K562 (cell line): ENCODE measurements around the gene PTTG1IP. TPM values are rescaled to one million over a fixed set of nuclear protein-coding genes. Genes with fewer than 3 reads are reported as not detected.
A peak's percentile ranks its signal among the peaks of the same experiment; 100 is the strongest.

Experiments used
- CBX3 ChIP-seq, 2 experiments: IDR thresholded peaks; 1 replicate in 1 of 2; 2 replicates in 1 of 2; pipeline ENCODE4 v1.6.1; 2012; ENCODE audit warnings: inconsistent platforms in 2 of 2, low read length in 2 of 2, borderline replicate concordance in 1 of 2, control low read depth in 1 of 2
- CHCHD3 ChIP-seq: fragments of 250-450 bp; sonication (Bioruptor Pico); IDR thresholded peaks from 2 replicates; pipeline ENCODE4 v2.1.2; 2022; ENCODE audit warnings: mild to moderate bottlenecking
- CHD1 ChIP-seq: fragments of 200-600 bp; sonication (generic); IDR thresholded peaks from one replicate; pipeline ENCODE4 v1.6.1; 2012; ENCODE audit warnings: mild to moderate bottlenecking, moderate library complexity, low read length, inconsistent platforms
- ILF3 ChIP-seq: fragments of 450-650 bp; IDR thresholded peaks from 2 replicates; pipeline ENCODE4 v1.6.1; 2018; ENCODE audit warnings: antibody characterized with exemption, mild to moderate bottlenecking, moderate library complexity, borderline replicate concordance
- MCM2 ChIP-seq: fragments of 450-650 bp; IDR thresholded peaks from 2 replicates; pipeline ENCODE4 v1.6.1; 2017; ENCODE audit warnings: low read depth, mild to moderate bottlenecking
- NFIX ChIP-seq: fragments of 250-450 bp; sonication (Bioruptor Pico); IDR thresholded peaks from 2 replicates; pipeline ENCODE4 v1.4.0; 2020; ENCODE audit warnings: low read depth, mild to moderate bottlenecking, moderate library complexity
- RB1 ChIP-seq: fragments of 450-650 bp; IDR thresholded peaks from 2 replicates; pipeline ENCODE4 v1.6.1; 2017; ENCODE audit warnings: low read depth, mild to moderate bottlenecking
- ZFP36 ChIP-seq: fragments of 150-350 bp; IDR thresholded peaks from 2 replicates; pipeline ENCODE4 v1.6.1; 2018; ENCODE audit warnings: low read length, low read depth; ENCODE audit not compliant: partially characterized antibody
- ZNF263 ChIP-seq: sonication (generic); formaldehyde crosslinking; IDR thresholded peaks from 2 replicates; pipeline ENCODE4 v1.8.0; 2022; ENCODE audit warnings: mild to moderate bottlenecking, missing genetic modification reagents, borderline replicate concordance
- ZNF316 ChIP-seq: fragments of 450-650 bp; IDR thresholded peaks from 2 replicates; pipeline ENCODE4 v1.6.1; 2016
- ZNF408 ChIP-seq: fragments of 250-450 bp; sonication (Bioruptor Pico); IDR thresholded peaks from 2 replicates; pipeline ENCODE4 v1.4.0; 2020; ENCODE audit warnings: low read depth, mild to moderate bottlenecking, moderate library complexity
- ZNF655 ChIP-seq: fragments of 250-450 bp; sonication (Bioruptor Pico); IDR thresholded peaks from 2 replicates; pipeline ENCODE4 v1.5.0; 2021
- ZNF717 ChIP-seq: fragments of 250-450 bp; sonication (Bioruptor Pico); IDR thresholded peaks from 2 replicates; pipeline ENCODE4 v1.5.0; 2021
- ZSCAN29 ChIP-seq: fragments of 450-650 bp; IDR thresholded peaks from 2 replicates; pipeline ENCODE4 v1.6.1; 2017
- polyA plus RNA-seq, 8 experiments: library from polyadenylated mRNA; depleted of rRNA in 4 of 8; stranded (reverse) in 5 of 8; unstranded in 3 of 8; fragments of >200 nt; fragmentation: Nextera tagmentation in 2 of 8; fragmentation: Illumina TruSeq in 1 of 8; extraction: Ambion mirVana in 2 of 8; extraction: Trizol in 1 of 8; gene quantifications; 2 replicates each; pipeline versions ENCODE4 v1.2.1 to v1.2.3, GENCODE V29; 2011 to 2014; ENCODE audit warnings: inconsistent platforms in 1 of 8, missing spikeins in 1 of 8
- total RNA-seq, 7 experiments: library from RNA; depleted of rRNA in 6 of 7; stranded (reverse); fragments of >200 nt in 6 of 7; fragmentation: Illumina TruSeq in 2 of 7; extraction: Trizol in 2 of 7; gene quantifications; 2 replicates each; pipeline versions ENCODE4 v1.2.1 to v1.2.3, GENCODE V29; 2011 to 2021; ENCODE audit warnings: low replicate concordance in 1 of 7
- TF ChIP-seq, protein P1 (sequence below): fragments of 250-450 bp; sonication (Bioruptor Pico); IDR thresholded peaks from 2 replicates; pipeline ENCODE4 v1.8.0; 2022; ENCODE audit warnings: inconsistent platforms
- TF ChIP-seq, protein P2 (sequence below): fragments of 250-450 bp; sonication (Bioruptor Pico); IDR thresholded peaks from 2 replicates; pipeline ENCODE4 v1.8.0; 2022; ENCODE audit warnings: moderate library complexity, mild to moderate bottlenecking, inconsistent platforms

The PTTG1IP gene
- total and polyA plus RNA-seq, 9 of the 15 experiments (the other 6 are each of a cell fraction or from before 2014, with no cell fraction given), result 5.0 to 99.3 (median 82.4) TPM

DNA sequence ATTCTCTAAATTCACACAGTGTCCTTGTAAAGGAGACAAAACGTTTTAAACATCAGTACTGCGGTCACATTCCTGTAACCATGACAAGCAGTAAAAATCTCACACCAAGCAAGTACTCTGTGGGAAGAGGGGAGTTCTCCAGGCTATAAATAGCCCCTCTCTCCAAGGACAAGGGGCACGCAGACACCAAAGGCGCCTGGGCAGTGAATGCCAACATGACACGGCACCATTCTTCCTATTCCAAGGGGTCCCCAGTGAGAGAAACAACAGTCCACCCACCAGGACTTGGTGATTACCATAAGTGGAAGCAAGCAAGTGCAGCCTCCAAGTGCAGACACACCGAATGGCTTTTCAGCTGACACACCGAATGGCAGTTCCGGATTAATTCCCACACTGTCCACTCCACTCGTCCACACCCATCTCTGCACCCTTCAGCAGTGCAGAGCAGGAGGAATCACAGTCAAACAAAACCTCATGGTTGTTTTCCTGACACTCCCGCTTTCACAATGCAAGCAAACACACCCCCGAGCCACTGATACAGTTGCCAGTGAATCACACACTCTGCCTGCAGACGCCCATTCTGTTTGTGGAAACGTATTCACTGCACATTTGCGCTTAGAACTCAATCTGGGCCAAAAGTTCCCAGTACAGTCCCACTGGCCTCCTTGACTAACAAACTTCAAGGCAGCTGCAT, 1.8 kb downstream of the PTTG1IP start (continued):
- TF ChIP-seq ZSCAN29 (0 out of 2 replicates have a peak, but pooled peaks have one; percentile 33), ZNF655 (no peak), ZNF717 (CRISPR knock-in tag) (no peak), CHCHD3 (CRISPR knock-in tag) (no peak), ZNF316 (no peak), ILF3 (no peak), CBX3 (IDR thresholded peaks at IDR 0.05; ENCODE audit: borderline replicate concordance in 1 of 2, low read length in 2 of 2) (0 out of 3 replicates have a peak, but pooled peaks of 1 of the 2 experiments have one; percentile 6), ZFP36 (no peak), RB1 (no peak), CHD1 (peak; percentile 15), ZNF408 (CRISPR knock-in tag) (no peak), ZNF263 (CRISPR knock-in tag) (0 out of 2 replicates have a peak, but pooled peaks have one; percentile 29), MCM2 (no peak), NFIX (CRISPR knock-in tag) (no peak)
- TF ChIP-seq, protein P1, sequence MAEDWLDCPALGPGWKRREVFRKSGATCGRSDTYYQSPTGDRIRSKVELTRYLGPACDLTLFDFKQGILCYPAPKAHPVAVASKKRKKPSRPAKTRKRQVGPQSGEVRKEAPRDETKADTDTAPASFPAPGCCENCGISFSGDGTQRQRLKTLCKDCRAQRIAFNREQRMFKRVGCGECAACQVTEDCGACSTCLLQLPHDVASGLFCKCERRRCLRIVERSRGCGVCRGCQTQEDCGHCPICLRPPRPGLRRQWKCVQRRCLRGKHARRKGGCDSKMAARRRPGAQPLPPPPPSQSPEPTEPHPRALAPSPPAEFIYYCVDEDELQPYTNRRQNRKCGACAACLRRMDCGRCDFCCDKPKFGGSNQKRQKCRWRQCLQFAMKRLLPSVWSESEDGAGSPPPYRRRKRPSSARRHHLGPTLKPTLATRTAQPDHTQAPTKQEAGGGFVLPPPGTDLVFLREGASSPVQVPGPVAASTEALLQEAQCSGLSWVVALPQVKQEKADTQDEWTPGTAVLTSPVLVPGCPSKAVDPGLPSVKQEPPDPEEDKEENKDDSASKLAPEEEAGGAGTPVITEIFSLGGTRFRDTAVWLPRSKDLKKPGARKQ, result no peak
- TF ChIP-seq, protein P2, sequence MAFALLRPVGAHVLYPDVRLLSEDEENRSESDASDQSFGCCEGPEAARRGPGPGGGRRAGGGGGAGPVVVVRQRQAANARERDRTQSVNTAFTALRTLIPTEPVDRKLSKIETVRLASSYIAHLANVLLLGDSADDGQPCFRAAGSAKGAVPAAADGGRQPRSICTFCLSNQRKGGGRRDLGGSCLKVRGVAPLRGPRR (CRISPR knock-in tag), result 0 out of 2 replicates have a peak, but pooled peaks have one; percentile 25
